Erythroblast (primary cell): ENCODE measurements around the gene FOXS1.
A peak's percentile ranks its signal among the peaks of the same experiment; 100 is the strongest.

Experiments used
- DNase-seq, 2 experiments: peaks; one replicate each; lab custom pipeline; 2025; lab: John Stamatoyannopoulos, UW
- GATA1 ChIP-seq: IDR thresholded peaks from 2 replicates; pipeline ENCODE4 v1.6.1; 2011; ENCODE audit warnings: low read depth, mild to moderate bottlenecking, control low read depth, low read length, moderate library complexity
- POLR2A ChIP-seq: IDR thresholded peaks from 2 replicates; pipeline ENCODE4 v1.6.1; 2011; ENCODE audit warnings: mild to moderate bottlenecking, low read length

Gene FOXS1

GRCh38 chr20:31840906-31841816 is 4.2 kb downstream of the FOXS1 start:
- DNase-seq = no peak
- TF ChIP-seq POLR2A (no peak), GATA1 (no peak)

GRCh38 chr20:31839782-31840487 is 5.5 kb downstream of the FOXS1 start:
- TF ChIP-seq GATA1 (no peak), POLR2A (no peak)
- no peak for DNase-seq

GRCh38 chr20:31838646-31839292 is 6.6 kb downstream of the FOXS1 start:
- no peak for DNase-seq
- TF ChIP-seq GATA1 = no peak

- no peak for DNase-seq
These were observed 7.5 kb downstream of the FOXS1 start for GRCh38 chr20:31837896-31838397.

GRCh38 chr20:31836853-31837608 is 8.4 kb downstream of the FOXS1 start:
- TF ChIP-seq POLR2A (no peak), GATA1 (no peak)
- DNase-seq = no peak

More at GRCh38 chr20:31837896-31838397, 7.5 kb downstream of the FOXS1 start:
- TF ChIP-seq POLR2A (no peak), GATA1 (no peak)

GRCh38 chr20:31835977-31836852 is 9.2 kb downstream of the FOXS1 start:
- peak; percentile 28 to 55 for DNase-seq
- no peak for TF ChIP-seq GATA1
- TF ChIP-seq POLR2A = no peak

GRCh38 chr20:31835554-31835953 is 9.8 kb downstream of the FOXS1 start:
- no peak for DNase-seq
- TF ChIP-seq GATA1 (no peak), POLR2A (no peak)

- no peak for TF ChIP-seq POLR2A
- TF ChIP-seq GATA1 = no peak
- DNase-seq = no peak
These were observed 11.4 kb downstream of the FOXS1 start for GRCh38 chr20:31833931-31834521.

- TF ChIP-seq GATA1 (no peak), POLR2A (no peak)
- peak; percentile 55 to 73 for DNase-seq
These were observed 12.1 kb downstream of the FOXS1 start for GRCh38 chr20:31833130-31833930.

GRCh38 chr20:31831771-31832306 is 13.6 kb downstream of the FOXS1 start:
- DNase-seq = no peak

GRCh38 chr20:31831211-31831610 is 14.2 kb downstream of the FOXS1 start:
- TF ChIP-seq POLR2A (no peak), GATA1 (no peak)
- DNase-seq = no peak

More at GRCh38 chr20:31831771-31832306, 13.6 kb downstream of the FOXS1 start:
- no peak for TF ChIP-seq POLR2A
- no peak for TF ChIP-seq GATA1
